H1 (cell line): Measurements from ENCODE around the gene MTMR2. TPM values are rescaled to one million over a fixed set of nuclear protein-coding genes. Genes with fewer than 3 reads are reported as not detected.

Experiments
- CTCF ChIA-PET: fragments of 300-600 bp; sonication (Branson Sonifier 250); formaldehyde crosslinking; loops from one replicate; lab custom pipeline; 2021; ENCODE audit not compliant: partially characterized antibody; lab: Charles Lee
- POLR2A ChIA-PET: fragments of 300-600 bp; sonication (Branson Sonifier 250); formaldehyde crosslinking; loops from one replicate; lab custom pipeline; 2021; ENCODE audit warnings: inconsistent platforms; ENCODE audit not compliant: partially characterized antibody; lab: Charles Lee
- DNase-seq, 2 experiments: peaks; one replicate each; pipeline versions ENCODE4 v3.0.0 to v3.0.0-alpha.2; 2010 to 2022; ENCODE audit warnings: low spot score in 2 of 2, low read depth in 1 of 2, mixed read lengths in 1 of 2
- FAIRE-seq: peaks from 2 replicates; lab custom pipeline; 2011; peaks lifted over from hg19 to GRCh38; lab: Jason Lieb, UNC
- H2AFZ ChIP-seq: 2 replicates; pipeline ENCODE4 v1.8.1; 2012; ENCODE audit warnings: low read length, inconsistent platforms
- H2AK5ac ChIP-seq: 2 replicates; pipeline ENCODE4 v1.6.1; 2013; ENCODE audit warnings: low read depth, low read length
- H2BK120ac ChIP-seq: replicated peaks from 2 replicates; pipeline ENCODE3; 2013; ENCODE audit warnings: low read depth, low read length, inconsistent platforms
- H2BK12ac ChIP-seq: 2 replicates; pipeline ENCODE4 v1.6.1; 2013; ENCODE audit warnings: low read depth, low read length
- H2BK15ac ChIP-seq: 2 replicates; pipeline ENCODE4 v1.6.1; 2013; ENCODE audit warnings: low read length
- H2BK20ac ChIP-seq: 2 replicates; pipeline ENCODE4 v1.6.1; 2013; ENCODE audit warnings: low read length
- H2BK5ac ChIP-seq: 2 replicates; pipeline ENCODE4 v1.6.1; 2013; ENCODE audit warnings: low read depth, low read length
- H3K14ac ChIP-seq: 2 replicates; pipeline ENCODE4 v1.6.1; 2013; ENCODE audit warnings: inconsistent platforms; ENCODE audit not compliant: insufficient read length
- H3K18ac ChIP-seq: 2 replicates; pipeline ENCODE4 v1.6.1; 2013; ENCODE audit warnings: low read length; ENCODE audit errors: extremely low read depth
- H3K23ac ChIP-seq: 2 replicates; pipeline ENCODE4 v1.6.1; 2013; ENCODE audit warnings: inconsistent platforms; ENCODE audit not compliant: insufficient read length
- H3K23me2 ChIP-seq: 2 replicates; pipeline ENCODE4 v1.6.1; 2013; ENCODE audit warnings: low read depth, low read length
- H3K27ac ChIP-seq: 2 replicates; pipeline ENCODE4 v1.6.1; 2011; ENCODE audit warnings: low read depth, low read length, inconsistent platforms
- H3K27me3 ChIP-seq, 4 experiments: replicated peaks in 1 of 4; 1 replicate in 1 of 4; 2 replicates in 3 of 4; pipeline versions ENCODE4 v1.6.1 to v1.8.1; 2011 to 2013; ENCODE audit warnings: low read length in 3 of 4, mild to moderate bottlenecking in 3 of 4, inconsistent platforms in 2 of 4, mixed read lengths in 2 of 4, moderate library complexity in 1 of 4; ENCODE audit not compliant: control insufficient read depth in 3 of 4, insufficient read depth in 3 of 4; ENCODE audit errors: extremely low read depth in 1 of 4
- H3K36me3 ChIP-seq, 4 experiments: 2 replicates each; pipeline versions ENCODE4 v1.6.1 to v1.8.1; 2011 to 2013; ENCODE audit warnings: mild to moderate bottlenecking in 4 of 4, low read length in 3 of 4, moderate library complexity in 2 of 4, control low read depth in 1 of 4, inconsistent platforms in 1 of 4; ENCODE audit not compliant: insufficient read depth in 4 of 4, control insufficient read depth in 2 of 4
- H3K4ac ChIP-seq: replicated peaks from 2 replicates; pipeline ENCODE3; 2013; ENCODE audit warnings: low read length, low read depth, mixed read lengths, inconsistent platforms; ENCODE audit not compliant: insufficient read length
- H3K4me1 ChIP-seq, 4 experiments: replicated peaks in 1 of 4; 1 replicate in 1 of 4; 2 replicates in 3 of 4; pipeline versions ENCODE4 v1.6.1 to v1.8.1; 2011 to 2013; ENCODE audit warnings: low read length in 3 of 4, inconsistent platforms in 2 of 4, mixed read lengths in 1 of 4; ENCODE audit not compliant: insufficient read depth in 4 of 4, control insufficient read depth in 3 of 4
- H3K4me2 ChIP-seq, 2 experiments: 2 replicates each; pipeline versions ENCODE4 v1.6.1 to v1.8.1; 2011 to 2013; ENCODE audit warnings: low read depth in 2 of 2, low read length in 2 of 2, control low read depth in 1 of 2, inconsistent platforms in 1 of 2, mild to moderate bottlenecking in 1 of 2; ENCODE audit not compliant: insufficient read depth in 1 of 2
- H3K4me3 ChIP-seq, 4 experiments: fragments of 200-600, 300-600 bp in 1 of 4; sonication (generic), shearing (Covaris generic), sonication (Bioruptor Twin) in 1 of 4; 2 replicates each; pipeline versions ENCODE4 v1.5.1 to v1.8.1; 2011 to 2016; ENCODE audit warnings: low read length in 4 of 4, low read depth in 3 of 4, control low read depth in 2 of 4, inconsistent platforms in 2 of 4, mild to moderate bottlenecking in 2 of 4, mixed read lengths in 1 of 4, moderate library complexity in 1 of 4; ENCODE audit not compliant: insufficient read depth in 2 of 4; ENCODE audit errors: extremely low read depth in 1 of 4
- H3K56ac ChIP-seq: replicated peaks from 2 replicates; pipeline ENCODE3; 2013; ENCODE audit warnings: low read depth, mild to moderate bottlenecking, mixed read lengths, low read length, inconsistent platforms; ENCODE audit not compliant: insufficient read length
- H3K79me1 ChIP-seq: 2 replicates; pipeline ENCODE4 v1.6.1; 2013; ENCODE audit warnings: low read depth, low read length, control low read depth
- H3K79me2 ChIP-seq, 2 experiments: 2 replicates each; pipeline versions ENCODE4 v1.6.1 to v1.8.1; 2012 to 2013; ENCODE audit warnings: low read length in 2 of 2, mild to moderate bottlenecking in 2 of 2, inconsistent platforms in 1 of 2; ENCODE audit not compliant: insufficient read depth in 2 of 2, control insufficient read depth in 1 of 2
- H3K9ac ChIP-seq, 4 experiments: replicated peaks in 1 of 4; 1 replicate in 1 of 4; 2 replicates in 3 of 4; pipeline versions ENCODE4 v1.6.1 to v1.8.1; 2011 to 2013; ENCODE audit warnings: low read depth in 3 of 4, low read length in 3 of 4, control low read depth in 2 of 4, mild to moderate bottlenecking in 2 of 4, moderate library complexity in 2 of 4, inconsistent platforms in 1 of 4; ENCODE audit errors: extremely low read depth in 1 of 4
- H3K9me3 ChIP-seq, 2 experiments: 2 replicates each; pipeline versions ENCODE4 v1.6.1 to v1.8.1; 2012 to 2013; ENCODE audit warnings: mild to moderate bottlenecking in 2 of 2, moderate library complexity in 2 of 2, control low read depth in 1 of 2, inconsistent platforms in 1 of 2, low read depth in 1 of 2, low read length in 1 of 2, mixed read lengths in 1 of 2; ENCODE audit not compliant: insufficient read depth in 2 of 2
- H4K20me1 ChIP-seq, 2 experiments: replicated peaks in 1 of 2; 2 replicates each; pipeline versions ENCODE3 to v1.8.1; 2011 to 2013; ENCODE audit warnings: inconsistent platforms in 2 of 2, low read length in 2 of 2, mild to moderate bottlenecking in 1 of 2; ENCODE audit not compliant: insufficient read depth in 2 of 2, control insufficient read depth in 1 of 2
- H4K5ac ChIP-seq: 2 replicates; pipeline ENCODE4 v1.6.1; 2013; ENCODE audit warnings: low read length, low read depth, mixed read lengths, inconsistent platforms; ENCODE audit not compliant: insufficient read length
- H4K8ac ChIP-seq: 2 replicates; pipeline ENCODE4 v1.8.0; 2013; ENCODE audit warnings: mild to moderate bottlenecking, moderate library complexity, low read length, inconsistent platforms; ENCODE audit not compliant: insufficient read depth; ENCODE audit errors: extremely low read depth
- H4K91ac ChIP-seq: replicated peaks from 2 replicates; pipeline ENCODE3; 2013; ENCODE audit warnings: low read length, mixed read lengths, inconsistent platforms; ENCODE audit not compliant: insufficient read length
- BCL11A ChIP-seq, 2 experiments: IDR thresholded peaks; one replicate each; pipeline ENCODE4 v1.6.1; 2011; ENCODE audit warnings: low read depth in 2 of 2, low read length in 2 of 2, mild to moderate bottlenecking in 2 of 2
- CEBPB ChIP-seq: IDR thresholded peaks from 2 replicates; pipeline ENCODE4 v1.6.1; 2012; ENCODE audit warnings: low read depth, low read length
- CTBP2 ChIP-seq: IDR thresholded peaks from 2 replicates; pipeline ENCODE4 v1.7.0; 2011; ENCODE audit warnings: borderline replicate concordance, mild to moderate bottlenecking, moderate library complexity, mixed read lengths, low read length; ENCODE audit not compliant: insufficient read depth, insufficient read length
- KDM5A ChIP-seq: fragments of 200-600 bp; IDR thresholded peaks from 2 replicates; pipeline ENCODE4 v1.7.1; 2012; ENCODE audit warnings: mild to moderate bottlenecking, low read length, inconsistent platforms, mixed read lengths
- PHF8 ChIP-seq: fragments of 200-600 bp; sonication (generic); conservative IDR thresholded peaks from 2 replicates; pipeline ENCODE4 v1.7.1; 2012; ENCODE audit warnings: low read depth, mild to moderate bottlenecking, inconsistent platforms, low read length, moderate library complexity
- SIRT6 ChIP-seq: IDR thresholded peaks from one replicate; pipeline ENCODE4 v1.7.1; 2012; ENCODE audit warnings: low read length, inconsistent platforms
- SIX5 ChIP-seq: IDR thresholded peaks from 2 replicates; pipeline ENCODE4 v1.6.1; 2011; ENCODE audit warnings: mild to moderate bottlenecking, low read depth, low read length
- WGBS, 2 experiments: shearing (Covaris generic) in 1 of 2; methylation state at CpG; one replicate each; pipeline versions ENCODE4 v1.1.6 to v1.1.7; 2013 to 2015; ENCODE audit warnings: low lambda C conversion rate in 2 of 2, mixed read lengths in 2 of 2, inconsistent platforms in 1 of 2, low coverage in 1 of 2, missing lambda C conversion rate in 1 of 2; ENCODE audit not compliant: insufficient replicate concordance in 2 of 2, insufficient coverage in 1 of 2, insufficient read length in 1 of 2; ENCODE audit errors: extremely low coverage in 1 of 2, missing lambda C conversion rate in 1 of 2; 5-methylcytosine and 5-hydroxymethylcytosine counted together
- polyA plus RNA-seq, 7 experiments: library from polyadenylated mRNA; depleted of rRNA in 3 of 7; stranded (reverse) in 5 of 7; unstranded in 2 of 7; fragments of >200 nt in 5 of 7; fragments of 200-250 nt in 2 of 7; gene quantifications; 1 replicate in 5 of 7; 2 replicates in 1 of 7; 4 replicates in 1 of 7; pipeline versions ENCODE4 v1.2.1 to v1.2.3, GENCODE V29; 2011 to 2013; ENCODE audit warnings: missing spikeins in 2 of 7, mixed read lengths in 2 of 7
- total RNA-seq: library from RNA; stranded (reverse); fragmentation: NEBNext Ultra II Directional; extraction: Animal tissue kit (Norgen Biotek cat#: 25700); gene quantifications from 2 replicates; pipeline ENCODE4 v1.2.1, GENCODE V29; 2021

The MTMR2 gene
- total and polyA plus RNA-seq, 2 of the 8 experiments (the other 6 are each of a cell fraction or from before 2014, with no cell fraction given): 16.7 to 52.9 TPM

DNA sequence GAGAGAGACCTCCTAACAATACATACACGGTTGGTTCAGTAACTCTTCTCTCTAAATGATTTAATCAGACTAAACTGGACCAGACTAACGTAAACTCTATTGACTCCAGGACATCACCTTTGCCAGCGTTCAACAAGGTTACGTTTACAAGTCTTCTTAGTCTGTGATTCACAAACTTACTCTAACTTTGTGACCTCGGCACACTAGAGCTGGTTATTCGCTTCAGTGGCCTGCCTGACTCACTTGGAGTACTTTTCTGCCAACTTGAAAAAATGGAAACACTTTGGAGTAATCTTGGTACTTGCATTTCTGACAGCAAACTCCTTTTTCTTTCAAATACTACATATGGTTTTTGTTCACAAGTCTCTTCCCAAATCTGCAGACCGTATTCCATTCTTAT lies 26.2 kb downstream of the MTMR2 start:
- Histone ChIP-seq H3K27ac (no peak overlapping the region), H3K79me2 (peaks cover 0 to 27% of the 10 kb centered on the region in 2 experiments; a peak in 2 of 4 replicates), H2BK20ac (no peak overlapping the region), H2BK120ac (no peak overlapping the region), H4K91ac (no peak overlapping the region), H3K23me2 (no peaks in the 10 kb centered on the region; the same call in 1 of the 2 replicates), H4K20me1 (no peaks in the 10 kb centered on the region), H2BK15ac (no peak overlapping the region), H3K4me2 (no peak overlapping the region), H2BK5ac (no peak overlapping the region), H4K8ac (no peak overlapping the region), H3K9me3 (no peaks in the 10 kb centered on the region), H3K4ac (no peak overlapping the region), H3K9ac (no peak overlapping the region), H3K23ac (no peak overlapping the region), H3K27me3 (no peaks in the 10 kb centered on the region), H3K36me3 (no peaks in the 10 kb centered on the region), H3K4me1 (peaks cover 0 to 2% (median under 1%) of the 10 kb centered on the region in 4 experiments; a peak in 3 of 7 replicates), H3K18ac (no peak overlapping the region), H2AK5ac (no peak overlapping the region), H2BK12ac (no peak overlapping the region), H3K4me3 (no peak overlapping the region), H4K5ac (no peak overlapping the region), H2AFZ (no peak overlapping the region), H3K79me1 (no peaks in the 10 kb centered on the region; the same call in 1 of the 2 replicates), H3K56ac (no peak overlapping the region), H3K14ac (no peak overlapping the region)
- FAIRE-seq (no peak), DNase-seq (no peak)
- ChIA-PET POLR2A (interaction anchor here (1.3 kb wide), 1 partner anchor 25 kb away, joined by 4 read pairs; no protein-coding TSS in a partner anchor), CTCF (interaction anchor here (1.0 kb wide), 1 partner anchor 48 kb away, joined by 3 read pairs; no protein-coding TSS in a partner anchor)
- WGBS, 2 experiments: 89% methylated on average over 7 of the region's 7 CpGs; no CpG with 5 or more reads in 1 of the 2 experiments
- TF ChIP-seq PHF8 (no peak), BCL11A (IDR thresholded peaks at IDR 0.05; ENCODE audit: low read depth in 2 of 2, low read length in 2 of 2) (no peak), CTBP2 (no peak), CEBPB (no peak), SIRT6 (no peak), SIX5 (no peak), KDM5A (no peak)
